ENCODE results near the gene P2RX4.
"Not testable (repeated sequence)": the region's sequence is repeated elsewhere in the genome, so short reads cannot be mapped to it uniquely, and the experiment has no call there.

The P2RX4 gene

DNA sequence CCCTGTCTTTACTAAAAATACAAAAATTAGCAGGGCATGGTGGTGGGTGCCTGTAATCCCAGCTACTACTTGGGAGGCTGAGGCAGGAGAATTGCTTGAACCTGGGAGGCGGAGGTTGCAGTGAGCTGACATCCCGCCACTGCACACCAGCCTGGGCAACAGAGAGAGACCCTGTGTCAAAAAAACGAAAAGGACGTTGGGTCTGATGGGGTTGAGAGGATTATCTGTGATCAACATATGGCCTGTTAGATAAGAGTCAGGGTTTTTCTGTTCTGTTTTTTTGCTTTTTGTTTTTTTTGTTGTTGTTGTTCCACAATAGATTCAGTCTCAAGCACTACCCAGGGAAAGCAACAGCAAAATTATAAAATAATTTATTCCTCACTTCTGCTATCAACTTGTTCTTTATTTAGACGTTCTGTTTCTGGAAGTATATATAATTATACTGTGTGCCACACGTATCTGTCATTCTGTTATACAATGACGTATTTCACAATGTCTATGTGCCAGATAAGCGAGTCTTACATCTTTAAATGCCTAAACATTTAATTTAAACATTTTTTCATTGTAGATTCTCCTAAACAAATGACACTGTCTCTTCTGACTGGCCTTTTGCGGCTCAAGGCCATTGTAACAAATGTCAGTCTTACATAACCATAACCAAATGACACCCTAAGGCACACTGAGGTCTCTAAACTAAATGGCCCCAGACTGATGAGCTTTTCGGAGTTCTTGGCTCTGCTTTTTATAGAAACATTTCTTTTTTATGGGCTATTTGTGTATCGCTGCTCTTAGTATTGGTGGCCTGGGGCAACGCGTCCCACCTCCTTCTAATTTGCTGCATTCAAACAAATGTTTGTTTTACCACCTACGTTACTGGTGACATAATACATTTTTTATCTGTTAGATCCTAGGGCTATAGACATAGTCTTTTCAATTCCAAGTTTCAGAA, 7.2 kb upstream of the P2RX4 start:
- no peaks in the 10 kb centered on the region for H3K36me3 ChIP-seq
- no peaks in the 10 kb centered on the region for H3K4me1 ChIP-seq (ENCODE audit: control insufficient read depth in 1 of 2, insufficient read depth in 1 of 2, low read depth in 1 of 2, low read length in 1 of 2)
- H3K27ac ChIP-seq, result no peak overlapping the region
- no peaks in the 10 kb centered on the region for H3K27me3 ChIP-seq
- no peak overlapping the region for H3K4me3 ChIP-seq (ENCODE audit: low read depth in 1 of 2, low read length in 1 of 2)
- TF ChIP-seq CTCF (IDR thresholded peaks at IDR 0.05), result no peak
- H3K9me3 ChIP-seq, result no peaks in the 10 kb centered on the region

- no peak overlapping the region for H3K4me3 ChIP-seq (ENCODE audit: low read depth in 1 of 2, low read length in 1 of 2)
- TF ChIP-seq CTCF (IDR thresholded peaks at IDR 0.05), result no peak
- no peaks in the 10 kb centered on the region for H3K4me1 ChIP-seq (ENCODE audit: control insufficient read depth in 1 of 2, insufficient read depth in 1 of 2, low read depth in 1 of 2, low read length in 1 of 2)
- no peaks in the 10 kb centered on the region for H3K9me3 ChIP-seq
- no peak overlapping the region for H3K27ac ChIP-seq
- no peaks in the 10 kb centered on the region for H3K36me3 ChIP-seq
- H3K27me3 ChIP-seq, result no peaks in the 10 kb centered on the region
These were observed 6.4 kb upstream of the P2RX4 start for GRCh38 chr12:121203482-121203881.

GRCh38 chr12:121205491-121205890, 4.4 kb upstream of the P2RX4 start:
- H3K4me3 ChIP-seq (ENCODE audit: low read depth in 1 of 2, low read length in 1 of 2), result no peak overlapping the region
- H3K27ac ChIP-seq, result no peak overlapping the region
- H3K36me3 ChIP-seq, result no peaks in the 10 kb centered on the region
- H3K4me1 ChIP-seq (ENCODE audit: control insufficient read depth in 1 of 2, insufficient read depth in 1 of 2, low read depth in 1 of 2, low read length in 1 of 2), result peaks cover 0 to 3% of the 10 kb centered on the region in 2 experiments
- TF ChIP-seq CTCF (IDR thresholded peaks at IDR 0.05), result no peak
- no peaks in the 10 kb centered on the region for H3K9me3 ChIP-seq
- H3K27me3 ChIP-seq, result no peaks in the 10 kb centered on the region

DNA sequence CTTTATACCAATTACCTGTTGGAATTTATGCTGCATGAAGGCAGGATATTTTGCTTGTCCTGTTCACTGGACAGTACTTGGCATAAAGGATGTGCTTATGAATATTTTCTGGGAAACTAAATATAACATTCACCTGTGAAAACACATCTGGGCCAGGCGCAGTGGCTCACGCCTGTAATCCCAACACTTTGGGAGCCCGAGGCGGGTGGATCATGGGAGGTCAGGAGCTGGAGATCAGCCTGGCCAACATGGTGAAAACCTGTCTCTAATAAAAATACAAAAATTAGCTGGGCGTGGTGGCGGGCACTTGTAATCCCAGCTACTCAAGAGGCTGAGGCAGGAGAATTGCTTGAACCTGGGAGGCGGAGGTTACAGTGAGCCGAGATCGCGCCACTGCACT, 1.4 kb upstream of the P2RX4 start:
- H3K4me3 ChIP-seq (ENCODE audit: low read depth in 1 of 2, low read length in 1 of 2); H3K27ac ChIP-seq; H3K27me3 ChIP-seq; H3K4me1 ChIP-seq (ENCODE audit: control insufficient read depth in 1 of 2, insufficient read depth in 1 of 2, low read depth in 1 of 2, low read length in 1 of 2); H3K9me3 ChIP-seq; H3K36me3 ChIP-seq: not testable (repeated sequence)

DNA sequence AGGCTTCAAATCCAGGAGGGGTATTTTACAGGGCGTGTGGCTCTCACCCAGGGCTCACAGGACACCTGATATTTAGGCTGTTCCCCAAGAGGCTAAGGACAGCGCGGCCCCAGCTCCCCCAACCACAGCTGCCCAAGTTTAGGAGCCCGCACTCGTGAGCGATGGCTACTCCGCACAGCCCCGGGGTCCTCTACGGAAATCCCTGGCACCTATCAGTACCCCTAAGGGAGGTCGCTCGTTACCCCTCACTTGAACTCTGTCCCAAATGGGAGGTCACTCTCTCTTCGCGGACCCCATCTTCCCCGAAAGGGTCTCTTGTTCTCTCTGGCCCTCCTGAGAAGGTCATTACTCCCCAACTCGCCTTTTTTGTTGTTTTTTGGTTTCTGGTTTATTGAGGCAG, 708 bp upstream of the P2RX4 start:
- Histone ChIP-seq H3K27me3 (no peaks in the 10 kb centered on the region), H3K4me3 (ENCODE audit: low read depth in 1 of 2, low read length in 1 of 2) (peak overlapping the region; percentile 75 to 83)

More for the DNA sequence above, 708 bp upstream of the P2RX4 start:
- no peak for TF ChIP-seq CTCF (IDR thresholded peaks at IDR 0.05)
- H3K9me3 ChIP-seq, result no peaks in the 10 kb centered on the region
- peak overlapping the region; percentile 86 for H3K27ac ChIP-seq
- peaks cover 3 to 9% of the 10 kb centered on the region in 2 experiments for H3K4me1 ChIP-seq (ENCODE audit: control insufficient read depth in 1 of 2, insufficient read depth in 1 of 2, low read depth in 1 of 2, low read length in 1 of 2)
- no peaks in the 10 kb centered on the region for H3K36me3 ChIP-seq
